Measurements from ENCODE around the gene BLTP3A. TPM values are rescaled to one million over a fixed set of nuclear protein-coding genes. Genes with fewer than 3 reads are reported as not detected.
"Not testable (repeated sequence)": the region's sequence is repeated elsewhere in the genome, so short reads cannot be mapped to it uniquely, and the experiment has no call there.

Gene BLTP3A
- total RNA-seq, 2 donors from 2014 or later, result 17.1 to 21.4 TPM

DNA sequence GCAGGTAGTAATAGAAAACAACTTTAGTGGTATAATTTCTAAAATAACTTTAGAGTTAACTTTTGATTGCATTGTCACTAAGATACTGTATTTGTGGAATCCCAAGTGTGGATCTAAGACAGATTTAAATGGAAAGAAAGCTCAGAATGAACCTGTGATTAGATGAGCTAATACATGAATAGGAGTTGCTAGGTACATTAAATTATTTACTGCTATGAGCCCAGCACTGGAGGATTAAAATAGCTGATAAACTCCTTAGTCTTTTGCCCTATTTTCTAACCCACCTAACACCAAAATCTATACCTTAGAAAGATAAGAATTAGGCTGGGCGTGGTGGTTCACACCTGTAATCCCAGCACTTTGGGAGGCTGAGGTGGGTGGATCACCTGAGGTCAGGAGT is 23.7 kb upstream of the BLTP3A start:
- DNase-seq (ENCODE audit: low spot score), result no peak
- no peak for ATAC-seq
- no peak overlapping the region for H3K4me3 Mint-ChIP-seq
- H3K36me3 Mint-ChIP-seq, result peaks cover 17% of the 10 kb centered on the region
- H3K27ac Mint-ChIP-seq, result no peak overlapping the region
- H3K27me3 Mint-ChIP-seq, result no peaks in the 10 kb centered on the region
- peaks cover 0 to 3% of the 10 kb centered on the region in 2 donors for H3K4me1 Mint-ChIP-seq (ENCODE audit: low read depth in 2 of 2)
- no peaks in the 10 kb centered on the region for H3K9me3 Mint-ChIP-seq

DNA sequence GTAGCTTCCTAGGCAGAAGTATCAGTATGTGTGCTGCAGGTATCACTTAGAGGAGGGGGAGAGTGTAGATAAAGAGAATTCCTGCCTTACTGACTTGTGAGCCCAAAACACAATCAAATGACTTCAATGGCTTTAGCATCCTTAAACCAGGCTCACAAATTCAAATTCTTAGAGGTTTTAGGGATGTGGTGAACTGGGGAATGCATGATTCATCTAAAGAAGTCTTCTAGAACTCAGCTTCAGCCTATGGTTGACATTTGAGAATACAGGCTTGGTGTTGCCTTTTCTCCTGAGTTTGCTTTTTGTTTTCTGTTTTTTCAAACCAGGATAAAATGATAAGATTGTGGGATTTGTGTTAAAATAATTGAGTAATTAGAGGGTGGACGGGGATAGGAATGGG is 20.2 kb upstream of the BLTP3A start:
- peaks cover 25% of the 10 kb centered on the region for H3K36me3 Mint-ChIP-seq
- no peaks in the 10 kb centered on the region for H3K27me3 Mint-ChIP-seq
- H3K9me3 Mint-ChIP-seq, result no peaks in the 10 kb centered on the region
- H3K27ac Mint-ChIP-seq, result no peak overlapping the region
- DNase-seq (ENCODE audit: low spot score), result no peak
- H3K4me3 Mint-ChIP-seq, result no peak overlapping the region
- peaks cover 0 to 3% of the 10 kb centered on the region in 2 donors for H3K4me1 Mint-ChIP-seq (ENCODE audit: low read depth in 2 of 2)
- no peak for ATAC-seq

DNA sequence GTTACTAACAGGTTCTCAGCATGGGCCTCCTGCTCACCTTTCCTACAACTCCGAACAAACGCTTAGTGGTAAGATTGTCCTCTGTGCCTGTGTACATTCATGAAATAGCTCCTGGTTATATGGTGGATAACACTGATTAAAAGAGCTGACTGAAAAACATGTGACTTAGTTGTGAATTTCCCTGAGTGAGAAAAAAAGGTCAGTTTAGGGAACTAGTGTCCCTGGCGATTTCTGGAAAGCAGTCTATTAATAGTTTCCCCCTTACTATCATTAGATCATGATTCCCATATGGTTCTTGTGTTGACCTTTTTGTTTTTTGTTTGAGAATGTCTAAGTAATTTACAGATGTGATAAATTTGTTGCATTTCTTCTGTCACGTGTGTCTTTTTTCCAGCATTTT is 18.9 kb upstream of the BLTP3A start:
- H3K36me3 Mint-ChIP-seq, result peaks cover 25% of the 10 kb centered on the region
- peaks cover 0 to 3% of the 10 kb centered on the region in 2 donors for H3K4me1 Mint-ChIP-seq (ENCODE audit: low read depth in 2 of 2)
- ATAC-seq, result no peak
- no peak overlapping the region for H3K4me3 Mint-ChIP-seq
- H3K9me3 Mint-ChIP-seq, result no peaks in the 10 kb centered on the region
- no peak for DNase-seq (ENCODE audit: low spot score)
- H3K27ac Mint-ChIP-seq, result no peak overlapping the region
- H3K27me3 Mint-ChIP-seq, result no peaks in the 10 kb centered on the region

DNA sequence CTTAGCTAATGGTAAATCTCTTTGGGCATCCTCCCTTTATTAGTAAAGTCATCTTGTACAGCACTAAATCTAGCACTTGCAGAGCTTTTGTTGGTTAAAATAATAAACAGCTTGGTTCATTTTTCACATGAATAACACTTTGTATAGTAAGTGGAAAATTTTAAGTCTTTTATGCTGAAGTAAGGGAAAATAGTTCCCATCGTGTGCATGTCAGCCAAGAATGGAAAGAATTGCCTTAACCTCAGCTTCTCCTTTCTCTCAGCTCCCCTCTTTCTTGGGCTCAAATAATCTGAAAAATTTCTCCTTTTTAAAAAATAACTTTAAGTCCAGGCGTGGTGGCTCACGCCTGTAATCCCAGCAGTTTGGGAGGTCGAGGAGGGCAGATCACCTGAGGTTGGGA is 18.0 kb upstream of the BLTP3A start:
- H3K27ac Mint-ChIP-seq, result no peak overlapping the region
- H3K27me3 Mint-ChIP-seq, result no peaks in the 10 kb centered on the region
- DNase-seq (ENCODE audit: low spot score) (no peak), ATAC-seq (no peak)
- peaks cover 25% of the 10 kb centered on the region for H3K36me3 Mint-ChIP-seq
- no peaks in the 10 kb centered on the region for H3K9me3 Mint-ChIP-seq
- H3K4me1 Mint-ChIP-seq (ENCODE audit: low read depth in 2 of 2), result peaks cover 0 to 3% of the 10 kb centered on the region in 2 donors
- H3K4me3 Mint-ChIP-seq, result no peak overlapping the region

DNA sequence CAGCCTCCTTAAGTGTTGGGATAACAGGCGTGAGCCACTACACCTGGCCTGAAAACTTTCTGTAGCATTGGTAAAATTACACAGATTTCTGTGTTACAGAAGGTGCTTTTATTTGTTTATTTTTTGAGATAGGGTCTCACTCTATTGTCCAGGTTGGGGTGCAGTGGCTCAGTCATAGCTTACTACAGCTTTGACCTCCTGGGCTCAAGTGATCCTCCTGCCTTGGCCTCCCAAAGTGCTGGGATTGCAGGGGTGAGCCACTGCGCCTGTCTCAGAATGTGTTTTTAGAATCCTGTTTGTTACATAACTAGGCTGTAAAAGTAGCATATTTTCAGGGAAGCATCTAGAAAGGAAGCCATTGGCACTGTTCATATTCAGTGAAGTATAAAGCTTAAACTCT is 16.9 kb upstream of the BLTP3A start:
- no peak overlapping the region for H3K4me3 Mint-ChIP-seq
- H3K27ac Mint-ChIP-seq, result no peak overlapping the region
- H3K4me1 Mint-ChIP-seq (ENCODE audit: low read depth in 2 of 2), result peaks cover 0 to 3% of the 10 kb centered on the region in 2 donors
- peaks cover 25% of the 10 kb centered on the region for H3K36me3 Mint-ChIP-seq
- H3K9me3 Mint-ChIP-seq, result no peaks in the 10 kb centered on the region
- ATAC-seq (no peak), DNase-seq (ENCODE audit: low spot score) (no peak)
- no peaks in the 10 kb centered on the region for H3K27me3 Mint-ChIP-seq

DNA sequence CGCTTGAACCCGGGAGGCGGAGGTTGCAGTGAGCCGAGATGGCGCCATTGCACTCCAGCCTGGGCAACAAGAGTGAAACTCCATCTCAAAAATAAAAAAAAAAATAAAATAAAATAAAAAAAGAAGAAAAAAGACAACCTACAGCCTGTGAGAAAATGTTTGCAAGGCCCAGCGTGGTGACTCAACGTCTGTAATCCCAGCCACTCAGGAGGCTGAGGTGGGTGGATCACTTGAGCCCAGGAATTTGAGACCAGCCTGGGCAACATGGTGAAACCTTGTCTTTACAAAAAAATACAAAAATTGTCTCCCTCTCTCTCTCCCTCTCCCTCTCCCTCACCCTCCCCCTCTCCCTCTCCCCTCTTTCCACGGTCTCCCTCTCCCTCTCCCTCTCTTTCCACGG is 6.5 kb upstream of the BLTP3A start:
- not testable (repeated sequence) for H3K36me3 Mint-ChIP-seq; H3K4me1 Mint-ChIP-seq (ENCODE audit: low read depth in 2 of 2); H3K9me3 Mint-ChIP-seq; DNase-seq (ENCODE audit: low spot score); ATAC-seq; H3K27me3 Mint-ChIP-seq; H3K27ac Mint-ChIP-seq; H3K4me3 Mint-ChIP-seq

DNA sequence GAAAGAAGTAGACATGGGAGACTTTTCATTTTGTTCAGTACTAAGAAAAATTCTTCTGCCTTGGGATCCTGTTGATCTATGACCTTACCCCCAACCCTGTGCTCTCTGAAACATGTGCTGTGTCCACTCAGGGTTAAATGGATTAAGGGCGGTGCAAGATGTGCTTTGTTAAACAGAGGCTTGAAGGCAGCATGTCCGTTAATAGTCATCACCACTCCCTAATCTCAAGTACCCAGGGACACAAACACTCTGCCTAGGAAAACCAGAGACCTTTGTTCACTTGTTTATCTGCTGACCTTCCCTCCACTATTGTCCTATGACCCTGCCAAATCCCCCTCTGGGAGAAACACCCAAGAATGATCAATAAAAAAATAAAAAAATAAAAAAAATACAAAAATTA is 4.7 kb upstream of the BLTP3A start:
- not testable (repeated sequence) for H3K9me3 Mint-ChIP-seq; H3K27ac Mint-ChIP-seq; ATAC-seq; H3K27me3 Mint-ChIP-seq; H3K36me3 Mint-ChIP-seq; DNase-seq (ENCODE audit: low spot score); H3K4me3 Mint-ChIP-seq
- H3K4me1 Mint-ChIP-seq (ENCODE audit: low read depth in 2 of 2), result peaks cover 7 to 11% of the 10 kb centered on the region in 2 donors

DNA sequence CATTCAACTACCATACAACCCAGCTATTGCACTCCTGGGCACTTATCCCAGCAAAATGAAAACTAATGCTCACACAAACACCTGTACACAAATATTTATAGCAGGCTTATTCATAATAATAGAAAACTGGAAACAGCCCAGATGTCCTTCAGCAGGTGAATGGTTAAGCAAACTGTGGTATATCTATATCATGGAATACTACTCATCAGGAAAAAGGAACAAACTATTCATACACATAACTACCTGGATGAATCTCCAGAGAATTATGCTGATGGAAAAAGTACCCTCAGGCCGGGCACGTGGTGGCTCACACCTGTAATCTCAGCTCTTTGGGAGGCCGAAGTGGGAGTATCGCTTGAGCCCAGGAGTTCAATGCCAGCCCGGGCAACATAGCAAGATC is 3.8 kb upstream of the BLTP3A start:
- Mint-ChIP-seq H3K4me3 (no peak overlapping the region), H3K4me1 (ENCODE audit: low read depth in 2 of 2) (peaks cover 14 to 20% of the 10 kb centered on the region in 2 donors), H3K9me3 (no peaks in the 10 kb centered on the region), H3K27ac (no peak overlapping the region), H3K36me3 (peaks cover 4% of the 10 kb centered on the region), H3K27me3 (no peaks in the 10 kb centered on the region)
- DNase-seq (ENCODE audit: low spot score) (no peak), ATAC-seq (no peak)

DNA sequence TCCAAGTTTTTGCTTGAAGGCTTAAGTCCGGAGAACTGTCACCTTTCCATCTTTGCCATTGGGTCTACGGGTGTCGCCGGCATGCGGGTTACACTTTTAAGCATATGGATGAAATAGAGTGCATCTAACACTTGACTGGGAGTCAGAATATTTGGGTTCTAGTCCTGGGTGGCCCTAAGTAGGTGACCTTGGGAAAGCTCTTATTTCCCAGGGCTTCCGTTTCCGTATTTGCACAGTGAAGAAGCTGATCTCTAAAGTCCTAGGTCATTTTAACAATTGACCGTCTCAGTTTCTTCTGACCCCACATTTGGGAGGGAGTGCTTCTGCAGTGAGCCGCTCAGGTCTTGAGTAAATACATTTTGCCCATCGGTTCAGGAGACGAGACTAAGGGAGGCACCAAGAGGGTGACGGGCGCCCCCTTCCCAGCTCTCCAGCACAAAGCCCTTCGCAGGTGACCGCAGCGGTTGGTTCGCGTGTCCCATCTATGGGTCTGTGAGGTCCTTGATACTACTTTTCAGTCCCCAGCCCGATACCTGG is 651 bp upstream of the BLTP3A start:
- ATAC-seq (peak; percentile 24 to 50), DNase-seq (ENCODE audit: low spot score) (no peak)
- peaks cover 4% of the 10 kb centered on the region for H3K36me3 Mint-ChIP-seq
- no peaks in the 10 kb centered on the region for H3K27me3 Mint-ChIP-seq
- H3K4me1 Mint-ChIP-seq (ENCODE audit: low read depth in 2 of 2), result peaks cover 25 to 36% of the 10 kb centered on the region in 2 donors
- peak overlapping the region; percentile 97 for H3K4me3 Mint-ChIP-seq
- H3K27ac Mint-ChIP-seq, result peak overlapping the region; percentile 87 to 90
- H3K9me3 Mint-ChIP-seq, result no peaks in the 10 kb centered on the region

DNA sequence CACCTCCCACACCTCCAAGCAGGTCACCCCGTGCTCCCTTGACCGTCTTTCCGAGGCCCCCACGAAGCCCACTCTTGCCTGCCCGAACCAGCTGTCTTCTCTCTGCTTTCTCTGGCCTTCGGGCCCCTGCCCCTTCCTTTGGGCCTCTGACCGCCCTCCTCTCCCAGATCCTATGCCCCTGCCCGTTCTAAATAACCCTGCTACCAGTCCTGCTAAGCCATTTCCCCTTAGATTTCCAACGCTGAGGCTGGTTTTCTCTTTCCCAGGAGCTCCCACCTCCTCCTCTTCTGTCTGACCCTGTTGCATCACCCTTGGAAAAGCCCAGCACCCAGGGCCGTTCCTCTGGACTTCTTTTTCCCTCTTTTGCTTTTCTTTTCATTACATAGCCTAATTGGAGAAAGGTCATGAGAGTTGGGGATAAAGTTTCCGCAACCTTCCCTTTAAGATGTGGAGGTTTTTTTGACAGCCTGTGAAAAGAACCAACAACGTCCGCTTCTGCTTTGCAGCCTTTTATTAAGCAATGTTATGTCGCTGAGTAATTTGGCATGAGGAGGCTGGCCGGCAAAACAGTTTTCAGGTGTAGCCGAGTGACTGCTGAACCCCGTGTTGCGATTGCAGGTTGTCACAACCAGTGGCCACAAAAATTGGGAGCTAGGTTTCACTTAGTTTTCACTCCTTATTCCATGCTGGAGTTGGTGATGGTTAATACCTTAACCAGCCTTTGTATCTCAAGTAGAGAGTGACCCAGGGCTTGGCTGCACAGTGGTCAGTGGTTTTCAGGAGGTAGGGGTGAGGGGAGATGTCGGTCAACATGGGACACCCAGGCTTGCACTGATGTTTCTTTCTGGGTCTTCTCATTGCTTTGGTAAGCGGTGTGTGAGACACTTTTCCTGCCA is 970 bp downstream of the BLTP3A start:
- ATAC-seq (peak; percentile 21 to 61), DNase-seq (ENCODE audit: low spot score) (peak; percentile 59)
- H3K9me3 Mint-ChIP-seq, result no peaks in the 10 kb centered on the region
- H3K4me1 Mint-ChIP-seq (ENCODE audit: low read depth in 2 of 2), result peaks cover 25 to 36% of the 10 kb centered on the region in 2 donors
- peak overlapping the region; percentile 87 to 95 for H3K27ac Mint-ChIP-seq
- peak overlapping the region; percentile 97 for H3K4me3 Mint-ChIP-seq
- H3K27me3 Mint-ChIP-seq, result no peaks in the 10 kb centered on the region
- peaks cover 4% of the 10 kb centered on the region for H3K36me3 Mint-ChIP-seq

DNA sequence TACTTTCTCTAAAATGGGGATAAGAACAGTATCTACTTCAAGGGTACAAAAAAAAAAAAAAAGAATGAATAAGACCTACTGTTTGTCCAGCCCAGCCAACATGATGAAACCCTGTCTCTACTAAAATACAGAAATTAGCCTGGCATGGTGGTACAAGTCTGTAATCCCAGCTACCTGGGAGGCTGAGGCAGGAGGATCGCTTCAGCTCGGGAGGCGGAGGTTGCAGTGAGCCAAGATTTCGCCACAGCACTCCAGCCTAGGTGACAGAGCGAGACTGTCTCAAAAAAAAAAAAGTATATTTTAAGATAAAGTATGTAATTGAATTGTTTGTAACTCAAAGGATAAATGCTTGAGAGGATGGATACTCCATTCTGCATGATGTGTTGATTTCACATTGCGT is 2.0 kb downstream of the BLTP3A start:
- Mint-ChIP-seq H3K27ac (peak overlapping the region in 1 of 2 donors; percentile 95), H3K27me3 (no peaks in the 10 kb centered on the region), H3K4me1 (ENCODE audit: low read depth in 2 of 2) (peaks cover 25 to 36% of the 10 kb centered on the region in 2 donors), H3K4me3 (peak overlapping the region; percentile 97), H3K36me3 (peaks cover 4% of the 10 kb centered on the region), H3K9me3 (no peaks in the 10 kb centered on the region)
- no peak for ATAC-seq
- no peak for DNase-seq (ENCODE audit: low spot score)

DNA sequence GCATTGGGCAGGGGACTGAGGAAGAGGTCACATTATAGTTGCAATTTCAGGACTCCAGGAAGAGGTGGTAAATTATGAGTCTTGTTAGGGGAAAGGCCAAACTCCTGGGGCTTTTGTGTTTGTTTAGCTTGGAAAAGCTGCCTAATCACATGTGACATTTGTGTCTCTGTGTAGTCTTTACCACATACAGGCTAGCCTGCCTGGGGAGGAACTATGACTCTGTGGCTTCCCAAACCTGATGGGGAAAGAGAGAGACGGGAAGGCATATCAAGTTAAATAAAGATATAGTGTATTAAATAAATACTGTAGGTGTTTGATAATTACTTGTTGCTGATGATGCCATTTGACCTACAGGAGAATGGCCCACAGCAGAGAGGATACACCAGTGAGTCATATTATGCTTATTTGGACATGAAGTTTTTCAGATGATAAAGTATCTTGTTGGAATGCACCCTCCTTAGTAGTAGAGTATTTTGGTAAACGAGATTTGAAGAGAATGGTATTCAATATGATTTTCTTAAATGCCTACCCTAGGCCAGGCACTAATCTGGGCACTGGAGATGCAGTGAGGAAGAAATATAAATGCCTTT is 4.0 kb downstream of the BLTP3A start:
- Mint-ChIP-seq H3K4me3 (no peak overlapping the region), H3K27ac (no peak overlapping the region), H3K36me3 (peaks cover 4% of the 10 kb centered on the region), H3K27me3 (no peaks in the 10 kb centered on the region), H3K4me1 (ENCODE audit: low read depth in 2 of 2) (peaks cover 29 to 31% of the 10 kb centered on the region in 2 donors), H3K9me3 (no peaks in the 10 kb centered on the region)
- ATAC-seq (no peak), DNase-seq (ENCODE audit: low spot score) (no peak)

DNA sequence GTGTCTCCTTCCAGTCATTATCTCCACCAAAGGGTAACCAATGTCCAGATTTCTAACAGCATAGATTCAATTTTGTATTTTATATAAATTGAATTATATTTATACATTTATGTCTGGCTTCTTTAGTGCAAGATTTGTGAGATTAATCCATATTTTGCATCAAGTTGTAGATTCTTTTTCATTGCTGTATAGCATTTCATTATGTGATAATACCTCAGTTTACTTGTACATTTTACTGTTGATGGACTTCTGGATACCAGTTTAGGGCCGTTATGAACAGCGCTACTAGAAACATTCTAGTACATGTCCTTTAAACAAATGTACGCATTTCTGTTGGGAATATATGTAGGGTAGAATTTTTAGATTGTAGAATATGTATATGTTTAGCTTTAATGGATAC is 6.2 kb downstream of the BLTP3A start:
- Mint-ChIP-seq H3K9me3 (no peaks in the 10 kb centered on the region), H3K4me1 (ENCODE audit: low read depth in 2 of 2) (peaks cover 15 to 17% of the 10 kb centered on the region in 2 donors), H3K36me3 (no peaks in the 10 kb centered on the region), H3K4me3 (no peak overlapping the region), H3K27ac (no peak overlapping the region), H3K27me3 (no peaks in the 10 kb centered on the region)
- ATAC-seq (no peak), DNase-seq (ENCODE audit: low spot score) (no peak)

DNA sequence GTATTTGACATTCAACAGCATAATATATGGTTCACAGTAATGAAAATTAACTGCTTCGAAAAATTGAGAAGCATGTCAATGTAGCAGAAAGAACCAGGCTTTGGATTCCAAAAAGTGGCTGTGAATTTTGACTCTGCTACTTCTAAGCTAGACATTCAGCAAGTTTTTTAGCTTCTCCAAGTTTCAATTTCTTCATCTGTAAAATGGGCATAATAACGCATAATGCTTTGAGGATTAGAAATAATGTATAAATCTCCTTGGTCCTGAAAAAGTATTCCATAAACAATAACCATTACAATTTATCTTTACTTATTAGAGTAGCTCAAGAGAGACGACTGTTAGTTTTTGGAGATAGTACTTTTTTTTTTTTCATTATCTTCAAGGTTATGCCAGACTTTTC is 7.7 kb downstream of the BLTP3A start:
- Mint-ChIP-seq H3K9me3 (no peaks in the 10 kb centered on the region), H3K27me3 (no peaks in the 10 kb centered on the region), H3K27ac (no peak overlapping the region), H3K4me1 (ENCODE audit: low read depth in 2 of 2) (peaks cover 8 to 12% of the 10 kb centered on the region in 2 donors), H3K36me3 (no peaks in the 10 kb centered on the region), H3K4me3 (no peak overlapping the region)
- ATAC-seq (no peak), DNase-seq (ENCODE audit: low spot score) (no peak)
